Endodermal cell (in vitro differentiated cells): ENCODE measurements around the gene BRD3. TPM values are rescaled to one million over a fixed set of nuclear protein-coding genes. Genes with fewer than 3 reads are reported as not detected.
A peak's percentile ranks its signal among the peaks of the same experiment; 100 is the strongest.

Experiments
- DNase-seq: peaks from one replicate; pipeline ENCODE4 v3.0.0-alpha.2; 2017
- H3K27ac ChIP-seq: 2 replicates; pipeline ENCODE4 v1.5.1; 2013; ENCODE audit warnings: mild to moderate bottlenecking, low read depth, low read length, moderate library complexity
- H3K27me3 ChIP-seq: 2 replicates; pipeline ENCODE4 v1.6.1; 2013; ENCODE audit warnings: mild to moderate bottlenecking, low read length, moderate library complexity; ENCODE audit not compliant: insufficient read depth, control insufficient read depth, poor library complexity, severe bottlenecking
- H3K36me3 ChIP-seq: 2 replicates; pipeline ENCODE4 v1.7.0; 2013; ENCODE audit warnings: mild to moderate bottlenecking, low read length, moderate library complexity; ENCODE audit not compliant: control insufficient read depth, insufficient read depth
- H3K4me1 ChIP-seq: one replicate; pipeline ENCODE4 v1.7.0; 2013; ENCODE audit warnings: low read length; ENCODE audit not compliant: control insufficient read depth, insufficient read depth
- H3K4me3 ChIP-seq: 2 replicates; pipeline ENCODE4 v1.5.1; 2013; ENCODE audit warnings: mild to moderate bottlenecking, low read length, moderate library complexity
- H3K9ac ChIP-seq: 2 replicates; pipeline ENCODE4 v1.6.1; 2013; ENCODE audit warnings: mild to moderate bottlenecking, low read length, moderate library complexity; ENCODE audit not compliant: poor library complexity, severe bottlenecking; ENCODE audit errors: extremely low read depth
- H3K9me3 ChIP-seq: 2 replicates; pipeline ENCODE4 v1.6.1; 2013; ENCODE audit warnings: mild to moderate bottlenecking, low read length, moderate library complexity; ENCODE audit not compliant: control insufficient read depth
- H3K27ac Mint-ChIP-seq: 2 replicates; pipeline ENCODE4 v1.8.0; 2020; ENCODE audit warnings: mixed read lengths
- H3K27me3 Mint-ChIP-seq: 2 replicates; pipeline ENCODE4 v1.8.0; 2021; ENCODE audit warnings: mild to moderate bottlenecking, mixed read lengths; ENCODE audit not compliant: insufficient read depth
- H3K36me3 Mint-ChIP-seq: 2 replicates; pipeline ENCODE4 v1.8.0; 2020; ENCODE audit warnings: low read depth, mixed read lengths
- H3K4me1 Mint-ChIP-seq: 2 replicates; pipeline ENCODE4 v1.8.0; 2020; ENCODE audit warnings: mixed read lengths
- H3K4me3 Mint-ChIP-seq: 2 replicates; pipeline ENCODE4 v1.8.0; 2020; ENCODE audit warnings: mild to moderate bottlenecking, moderate library complexity, mixed read lengths
- H3K9me3 Mint-ChIP-seq: 2 replicates; pipeline ENCODE4 v1.8.0; 2020; ENCODE audit warnings: mild to moderate bottlenecking, mixed read lengths
- WGBS, 2 experiments: methylation state at CpG; one replicate each; pipeline versions ENCODE4 v1.1.5 to v1.1.7; 2013; ENCODE audit warnings: missing lambda C conversion rate in 2 of 2, mixed read lengths in 1 of 2; ENCODE audit not compliant: insufficient coverage in 1 of 2, insufficient read length in 1 of 2; 5-methylcytosine and 5-hydroxymethylcytosine counted together
- total RNA-seq, 2 donors: library from RNA; stranded (reverse); fragmentation: NEBNext Ultra II Directional in 1 of 2; extraction: Animal tissue kit (Norgen Biotek cat#: 25700) in 1 of 2; gene quantifications; 2 replicates in 1 of 2; 3 replicates in 1 of 2; pipeline ENCODE4 v1.2.1, GENCODE V29; 2021
- TF ChIP-seq, protein P1 (sequence below): fragments of 200-600 bp; sonication (generic); conservative IDR thresholded peaks from 2 replicates; pipeline ENCODE4 v1.5.0; 2021; ENCODE audit warnings: antibody characterized with exemption, mild to moderate bottlenecking

The BRD3 gene
- total RNA-seq, 2 donors from 2014 or later, result 92.3 to 103 TPM

DNA sequence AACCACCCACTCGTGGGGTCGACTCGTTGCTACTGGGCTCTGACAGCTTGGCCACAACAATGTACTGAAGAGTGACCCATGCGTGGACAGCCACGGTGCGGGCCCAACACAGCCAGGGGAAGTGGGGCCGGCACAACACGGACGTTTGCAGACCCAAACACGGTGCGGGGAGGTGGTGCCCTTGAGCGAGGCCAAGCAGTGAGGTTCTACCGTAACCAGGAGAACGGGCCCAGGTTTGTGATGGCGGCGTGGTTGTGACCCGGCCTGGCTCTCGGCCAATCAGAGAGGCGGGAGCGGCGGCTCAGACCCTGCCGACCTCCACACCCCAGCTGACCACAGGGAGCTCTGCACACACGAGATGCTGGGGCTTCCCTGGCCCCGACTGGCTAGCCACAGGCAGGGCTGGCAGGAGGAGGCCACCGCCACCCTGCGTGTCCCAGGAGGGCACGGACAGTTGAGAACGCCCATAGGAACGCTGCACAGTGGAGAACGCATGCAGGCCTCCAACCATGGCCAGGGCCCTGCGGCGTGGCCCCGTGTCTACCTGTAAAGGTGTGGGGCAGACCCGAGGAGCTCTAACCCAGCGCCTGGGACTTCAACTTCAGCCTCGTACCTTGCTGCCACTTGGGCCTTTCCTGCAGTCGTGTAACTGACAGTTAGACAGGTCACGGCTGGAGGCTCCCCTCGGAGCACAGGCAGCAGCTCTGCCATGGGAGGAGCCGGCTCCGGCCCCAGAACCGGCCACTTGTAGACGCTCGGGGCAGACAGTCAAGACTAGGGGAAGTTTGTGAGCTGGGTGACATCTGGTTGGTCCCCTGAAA lies 13.7 kb downstream of the BRD3 start:
- Histone ChIP-seq H3K36me3 (peaks cover 30% of the 10 kb centered on the region), H3K27me3 (no peaks in the 10 kb centered on the region), H3K9ac (no peak overlapping the region), H3K4me3 (no peak overlapping the region), H3K4me1 (no peaks in the 10 kb centered on the region), H3K9me3 (no peaks in the 10 kb centered on the region), H3K27ac (no peak overlapping the region)
- no peaks in the 10 kb centered on the region for H3K27me3 Mint-ChIP-seq
- no peaks in the 10 kb centered on the region for H3K9me3 Mint-ChIP-seq
- no peak overlapping the region for H3K4me3 Mint-ChIP-seq
- H3K27ac Mint-ChIP-seq, result peak overlapping the region; percentile 68
- no peak for DNase-seq
- H3K36me3 Mint-ChIP-seq, result peaks cover 29% of the 10 kb centered on the region
- TF ChIP-seq, protein P1, sequence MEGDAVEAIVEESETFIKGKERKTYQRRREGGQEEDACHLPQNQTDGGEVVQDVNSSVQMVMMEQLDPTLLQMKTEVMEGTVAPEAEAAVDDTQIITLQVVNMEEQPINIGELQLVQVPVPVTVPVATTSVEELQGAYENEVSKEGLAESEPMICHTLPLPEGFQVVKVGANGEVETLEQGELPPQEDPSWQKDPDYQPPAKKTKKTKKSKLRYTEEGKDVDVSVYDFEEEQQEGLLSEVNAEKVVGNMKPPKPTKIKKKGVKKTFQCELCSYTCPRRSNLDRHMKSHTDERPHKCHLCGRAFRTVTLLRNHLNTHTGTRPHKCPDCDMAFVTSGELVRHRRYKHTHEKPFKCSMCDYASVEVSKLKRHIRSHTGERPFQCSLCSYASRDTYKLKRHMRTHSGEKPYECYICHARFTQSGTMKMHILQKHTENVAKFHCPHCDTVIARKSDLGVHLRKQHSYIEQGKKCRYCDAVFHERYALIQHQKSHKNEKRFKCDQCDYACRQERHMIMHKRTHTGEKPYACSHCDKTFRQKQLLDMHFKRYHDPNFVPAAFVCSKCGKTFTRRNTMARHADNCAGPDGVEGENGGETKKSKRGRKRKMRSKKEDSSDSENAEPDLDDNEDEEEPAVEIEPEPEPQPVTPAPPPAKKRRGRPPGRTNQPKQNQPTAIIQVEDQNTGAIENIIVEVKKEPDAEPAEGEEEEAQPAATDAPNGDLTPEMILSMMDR, result no peak
- peaks cover 16% of the 10 kb centered on the region for H3K4me1 Mint-ChIP-seq
- WGBS, 2 experiments, result 94 to 95% methylated on average over 31 to 44 of the region's 44 CpGs

DNA sequence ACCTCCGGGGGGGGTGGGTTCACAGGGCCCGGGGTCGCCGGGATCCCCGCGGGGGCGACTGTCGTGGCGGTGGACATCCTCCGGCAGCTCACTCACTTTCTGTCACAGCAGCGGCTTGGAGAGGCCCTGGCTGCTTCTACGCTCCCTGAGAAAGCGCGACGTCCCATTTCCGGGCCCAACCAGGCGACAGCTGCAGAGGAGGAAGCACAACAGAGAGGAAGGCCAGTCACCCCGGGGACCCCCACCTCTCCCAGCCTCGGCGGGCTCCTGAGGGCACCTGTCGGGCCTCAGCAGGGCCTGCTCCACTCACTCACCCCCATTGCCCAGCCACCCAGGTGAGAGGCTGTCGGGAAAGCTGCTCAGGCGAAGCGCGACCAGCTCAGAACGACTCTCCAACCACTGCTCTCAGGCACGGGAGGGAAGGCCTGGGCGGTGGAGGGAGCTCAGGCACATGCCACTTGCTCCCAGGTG lies 14.4 kb downstream of the BRD3 start:
- peaks cover 24% of the 10 kb centered on the region for H3K36me3 ChIP-seq
- no peak overlapping the region for H3K4me3 ChIP-seq
- 96 to 97% methylated on average over 13 to 28 of the region's 28 CpGs for WGBS, 2 experiments
- TF ChIP-seq, protein P1, result no peak
- Mint-ChIP-seq H3K27ac (no peak overlapping the region), H3K4me3 (no peak overlapping the region), H3K36me3 (peaks cover 35% of the 10 kb centered on the region), H3K9me3 (no peaks in the 10 kb centered on the region), H3K4me1 (peaks cover 11% of the 10 kb centered on the region), H3K27me3 (no peaks in the 10 kb centered on the region)
- no peaks in the 10 kb centered on the region for H3K9me3 ChIP-seq
- no peaks in the 10 kb centered on the region for H3K4me1 ChIP-seq
- no peak for DNase-seq
- H3K9ac ChIP-seq, result no peak overlapping the region
- H3K27ac ChIP-seq, result no peak overlapping the region
- no peaks in the 10 kb centered on the region for H3K27me3 ChIP-seq

DNA sequence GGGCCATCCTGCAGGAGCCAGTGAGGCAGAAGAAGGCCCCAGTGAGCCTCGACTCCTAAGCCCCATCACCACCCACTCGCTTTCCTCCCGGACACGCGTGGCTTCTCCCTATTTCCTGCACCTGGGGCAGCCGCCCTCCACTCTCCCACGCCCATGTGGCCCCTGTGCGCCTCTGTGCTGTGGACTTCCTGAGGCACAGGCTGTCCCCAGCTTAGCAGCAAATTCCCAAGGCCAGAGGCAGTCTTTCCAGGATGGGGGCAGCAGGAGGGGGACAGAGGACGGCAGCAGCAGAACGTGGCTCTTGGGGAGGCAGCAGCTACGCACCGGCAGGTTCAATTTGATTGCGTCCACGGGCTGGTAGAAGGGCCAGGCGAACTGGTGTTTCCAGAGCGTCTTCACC lies 14.9 kb downstream of the BRD3 start:
- Mint-ChIP-seq H3K9me3 (no peaks in the 10 kb centered on the region), H3K36me3 (peaks cover 35% of the 10 kb centered on the region), H3K4me3 (no peak overlapping the region), H3K27me3 (no peaks in the 10 kb centered on the region), H3K27ac (no peak overlapping the region), H3K4me1 (peaks cover 9% of the 10 kb centered on the region)
- DNase-seq, result no peak
- TF ChIP-seq, protein P1, result no peak
- Histone ChIP-seq H3K4me3 (no peak overlapping the region), H3K4me1 (no peaks in the 10 kb centered on the region), H3K27me3 (no peaks in the 10 kb centered on the region), H3K9me3 (no peaks in the 10 kb centered on the region), H3K9ac (no peak overlapping the region), H3K36me3 (peaks cover 24% of the 10 kb centered on the region), H3K27ac (no peak overlapping the region)
- WGBS, 2 experiments, result 93 to 95% methylated on average over 13 to 16 of the region's 16 CpGs
